ENCODE measurements around the gene NLRC3. TPM values are rescaled to one million over a fixed set of nuclear protein-coding genes. Genes with fewer than 3 reads are reported as not detected.

The NLRC3 gene
- polyA plus RNA-seq, 1 of the 3 experiments (the other 2 are of a cell fraction): not detected

GRCh38 chr16:3591991-3592390 is 14.8 kb upstream of the NLRC3 start:
- Histone ChIP-seq H3K9me2 (no peaks in the 10 kb centered on the region), H3K36me3 (replicated peaks in 1 of 2; ENCODE audit: control insufficient read depth in 1 of 2, insufficient read depth in 2 of 2, low read length in 1 of 2) (peaks cover 0 to 2% of the 10 kb centered on the region in 2 experiments), H3K27me3 (ENCODE audit: insufficient read depth) (no peaks in the 10 kb centered on the region), H3K9me3 (no peaks in the 10 kb centered on the region), H3K4me1 (ENCODE audit: control insufficient read depth in 1 of 2, insufficient read depth in 2 of 2, low read depth in 1 of 2, low read length in 1 of 2) (no peaks in the 10 kb centered on the region), H3K4me3 (ENCODE audit: low read depth in 2 of 2, low read length in 1 of 2) (no peak overlapping the region), H3F3A (replicated peaks; ENCODE audit: insufficient read depth) (no peaks in the 10 kb centered on the region), H3K27ac (ENCODE audit: low read depth in 2 of 2, low read length in 1 of 2) (no peak overlapping the region), H3K4me2 (no peak overlapping the region), H2AFZ (ENCODE audit: low read depth) (no peak overlapping the region), H3K9ac (no peak overlapping the region), H3K79me2 (ENCODE audit: insufficient read depth) (no peaks in the 10 kb centered on the region), H4K20me1 (ENCODE audit: insufficient read depth) (no peaks in the 10 kb centered on the region)
- POLR2A ChIA-PET: no interaction called here
- no peak for DNase-seq
- CTCF ChIA-PET: no interaction called here
- no peak for TF ChIP-seq IRF3 (IDR thresholded peaks at IDR 0.05; ENCODE audit: low read depth, low read length)
- no peak for TF ChIP-seq CTCF (IDR thresholded peaks at IDR 0.05)
- TF ChIP-seq MAX (IDR thresholded peaks at IDR 0.05; ENCODE audit: low read depth): no peak
- no peak for TF ChIP-seq CHD2 (IDR thresholded peaks at IDR 0.05; ENCODE audit: low read length, partially characterized antibody)
- no peak for TF ChIP-seq EP300 (IDR thresholded peaks at IDR 0.05; ENCODE audit: borderline replicate concordance in 1 of 2, low read depth in 1 of 2, low read length in 1 of 2)
- TF ChIP-seq JUND (IDR thresholded peaks at IDR 0.05): no peak
- TF ChIP-seq NRF1 (IDR thresholded peaks at IDR 0.05; ENCODE audit: low read depth, low read length): no peak
- no peak for TF ChIP-seq RFX5 (IDR thresholded peaks at IDR 0.05; ENCODE audit: low read length)
- WGBS (ENCODE audit: low lambda C conversion rate): 87% methylated on average over 5 of the region's 6 CpGs

- no peak overlapping the region for H3K9ac ChIP-seq
- H3K4me1 ChIP-seq (ENCODE audit: control insufficient read depth in 1 of 2, insufficient read depth in 2 of 2, low read depth in 1 of 2, low read length in 1 of 2): no peaks in the 10 kb centered on the region
- TF ChIP-seq FOSL2 (IDR thresholded peaks at IDR 0.05; ENCODE audit: borderline replicate concordance, low read depth): no peak
- no peak for TF ChIP-seq JUND (IDR thresholded peaks at IDR 0.05)
- no peak for TF ChIP-seq NRF1 (IDR thresholded peaks at IDR 0.05; ENCODE audit: low read depth, low read length)
- no peak for TF ChIP-seq ELF1 (IDR thresholded peaks at IDR 0.05)
- no peak for TF ChIP-seq RFX5 (IDR thresholded peaks at IDR 0.05; ENCODE audit: low read length)
- no peak for TF ChIP-seq GABPA (IDR thresholded peaks at IDR 0.05; ENCODE audit: low read depth)
- no peak for TF ChIP-seq REST (IDR thresholded peaks at IDR 0.05; ENCODE audit: low read depth, low read length)
- no peak for TF ChIP-seq MXI1 (IDR thresholded peaks at IDR 0.05; ENCODE audit: low read depth, low read length)
- TF ChIP-seq CTCF (IDR thresholded peaks at IDR 0.05): no peak
- no peak for TF ChIP-seq TCF12 (IDR thresholded peaks at IDR 0.05)
- no peak for TF ChIP-seq SMC3 (IDR thresholded peaks at IDR 0.05; ENCODE audit: low read depth, low read length)
- no peak for TF ChIP-seq FOXM1 (IDR thresholded peaks at IDR 0.05; ENCODE audit: low read depth)
- no peaks in the 10 kb centered on the region for H3K27me3 ChIP-seq (ENCODE audit: insufficient read depth)
- H3K79me2 ChIP-seq (ENCODE audit: insufficient read depth): no peaks in the 10 kb centered on the region
- 95% methylated on average over 5 of the region's 5 CpGs for WGBS (ENCODE audit: low lambda C conversion rate)
- ChIA-PET CTCF (interaction anchor here (1.1 kb wide), 1 partner anchor 21 kb away, joined by 3 read pairs; no protein-coding TSS in a partner anchor), POLR2A (no interaction called here)
- H4K20me1 ChIP-seq (ENCODE audit: insufficient read depth): no peaks in the 10 kb centered on the region
- H3K36me3 ChIP-seq (replicated peaks in 1 of 2; ENCODE audit: control insufficient read depth in 1 of 2, insufficient read depth in 2 of 2, low read length in 1 of 2): peaks cover 0 to 2% of the 10 kb centered on the region in 2 experiments
- no peaks in the 10 kb centered on the region for H3K9me3 ChIP-seq
- no peak overlapping the region for H3K27ac ChIP-seq (ENCODE audit: low read depth in 2 of 2, low read length in 1 of 2)
- H3F3A ChIP-seq (replicated peaks; ENCODE audit: insufficient read depth): no peaks in the 10 kb centered on the region
- DNase-seq: no peak
- no peak overlapping the region for H3K4me2 ChIP-seq
- no peak overlapping the region for H3K4me3 ChIP-seq (ENCODE audit: low read depth in 2 of 2, low read length in 1 of 2)
- no peaks in the 10 kb centered on the region for H3K9me2 ChIP-seq
- H2AFZ ChIP-seq (ENCODE audit: low read depth): no peak overlapping the region
Measured at GRCh38 chr16:3591436-3591803, 14.2 kb upstream of the NLRC3 start.
